GM18508 (cell line): ENCODE results near the gene TMED10.

ENCODE experiments used
- ATAC-seq: cut with Tn5 transposase; IDR thresholded peaks from one replicate; pipeline ENCODE4 v1.9.1; 2021; ENCODE audit warnings: moderate number of reproducible peaks; ENCODE audit not compliant: insufficient read depth, unreplicated experiment

The TMED10 gene

DNA sequence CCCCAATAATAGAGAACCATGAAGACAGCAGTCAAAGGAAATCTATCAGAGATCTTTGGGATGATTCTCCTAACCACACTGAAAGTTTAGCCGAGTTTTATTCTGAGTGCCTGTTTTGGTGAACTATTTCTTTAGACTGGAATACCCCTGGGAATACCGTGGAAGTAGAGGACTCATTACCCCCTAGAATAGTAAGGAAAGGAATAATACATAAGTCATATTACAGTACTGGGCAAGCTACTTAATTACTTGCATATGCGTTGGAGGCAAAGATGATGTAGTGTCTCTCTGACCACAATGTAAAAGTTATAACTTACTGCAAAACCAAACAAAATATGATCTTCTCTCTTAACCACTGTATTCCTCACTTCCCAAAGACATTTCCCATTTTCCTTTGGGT lies 81.5 kb downstream of the TMED10 start:
- ATAC-seq = no peak

DNA sequence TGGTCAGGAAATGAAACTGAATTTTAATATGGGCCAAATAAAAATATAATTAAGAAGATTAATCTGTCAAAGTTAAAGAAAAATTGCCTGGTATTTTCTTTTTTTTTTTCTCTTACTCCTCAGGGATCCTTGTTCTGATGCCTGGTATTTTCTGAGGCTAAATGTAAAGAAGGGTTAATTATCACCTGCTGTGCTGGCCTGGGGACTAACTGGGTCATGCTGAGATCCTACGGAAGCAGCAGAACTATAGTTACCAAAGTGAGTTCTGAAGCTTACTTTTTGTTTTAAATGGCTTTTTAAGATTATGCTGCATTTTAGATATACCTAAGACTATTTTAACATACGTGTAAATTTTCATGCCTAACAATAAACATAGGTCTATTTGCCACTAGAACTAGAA lies 83.7 kb downstream of the TMED10 start:
- ATAC-seq = no peak

DNA sequence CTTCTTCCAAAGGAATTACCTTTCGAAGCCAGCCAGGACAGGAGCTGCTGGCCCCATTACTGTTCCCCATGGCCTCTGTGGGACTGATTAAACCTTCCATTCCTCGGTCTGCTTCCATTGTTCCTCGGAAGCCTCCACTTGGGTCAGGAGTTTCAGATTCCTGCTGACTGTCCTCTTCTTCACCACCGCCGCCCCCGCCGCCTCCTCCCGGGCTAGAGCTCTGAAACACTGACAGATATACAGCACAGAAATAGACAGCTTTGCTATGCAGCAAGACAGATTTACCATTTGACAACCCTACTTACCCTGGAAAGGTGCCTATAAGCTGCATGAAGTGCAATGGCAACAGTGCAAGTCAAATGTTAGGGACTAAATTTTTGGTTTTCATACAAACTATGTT lies 85.2 kb downstream of the TMED10 start:
- ATAC-seq = no peak

DNA sequence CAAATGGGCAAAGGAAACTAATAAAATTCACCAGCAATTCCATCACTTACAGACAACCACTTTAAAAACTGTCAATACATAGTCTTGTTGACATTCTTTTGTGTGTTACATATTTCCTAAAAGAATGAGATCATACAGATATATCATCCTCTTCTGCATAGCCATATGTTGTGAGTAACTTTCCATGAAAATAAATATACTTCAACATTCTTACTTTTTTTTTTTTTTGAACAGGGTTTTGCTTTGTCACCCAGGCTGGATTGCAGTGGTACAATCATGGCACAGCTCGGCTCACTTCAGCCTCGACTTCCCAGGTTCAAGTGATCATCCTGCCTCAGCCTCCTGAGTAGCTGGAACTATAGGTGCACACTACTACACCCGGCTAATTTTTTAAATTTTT lies 86.1 kb downstream of the TMED10 start:
- no peak for ATAC-seq

DNA sequence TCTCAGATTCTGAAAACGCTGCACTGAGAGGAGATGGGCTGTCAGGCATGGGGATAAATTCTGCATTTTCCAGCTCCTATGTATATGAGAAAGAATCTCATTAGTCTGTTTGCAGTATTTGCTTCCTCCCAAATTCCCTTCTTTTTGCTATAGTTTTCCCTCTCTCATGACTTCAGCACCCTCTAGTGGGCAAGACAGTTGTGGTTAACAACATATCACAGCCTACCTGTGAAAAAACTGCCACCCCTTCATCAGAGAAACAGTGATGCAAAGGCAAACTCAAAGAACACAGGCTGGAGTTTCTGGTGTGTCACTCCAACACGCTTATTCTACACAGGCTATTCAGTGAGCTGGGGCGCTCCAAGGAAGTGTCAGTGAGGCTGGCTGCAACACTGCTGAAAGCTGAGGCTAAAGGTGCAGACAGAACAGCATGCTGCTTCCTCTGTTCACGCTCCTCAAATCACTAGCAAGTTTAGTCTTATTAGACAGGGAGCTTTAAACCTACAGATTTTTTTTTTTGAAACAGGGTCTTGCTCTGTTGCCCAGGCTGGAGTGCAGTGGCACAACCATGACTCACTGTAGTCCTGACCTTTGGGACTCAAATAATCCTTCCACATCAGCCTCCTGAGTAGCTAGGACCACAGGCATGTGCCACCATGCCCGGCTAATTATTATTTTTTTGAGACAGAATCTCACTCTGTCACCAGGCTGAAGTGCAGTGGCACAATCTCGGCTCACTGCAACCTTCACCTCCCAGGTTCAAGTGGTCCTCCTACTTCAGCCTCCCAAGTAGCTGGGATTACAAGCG lies 87.6 kb downstream of the TMED10 start:
- ATAC-seq = no peak

DNA sequence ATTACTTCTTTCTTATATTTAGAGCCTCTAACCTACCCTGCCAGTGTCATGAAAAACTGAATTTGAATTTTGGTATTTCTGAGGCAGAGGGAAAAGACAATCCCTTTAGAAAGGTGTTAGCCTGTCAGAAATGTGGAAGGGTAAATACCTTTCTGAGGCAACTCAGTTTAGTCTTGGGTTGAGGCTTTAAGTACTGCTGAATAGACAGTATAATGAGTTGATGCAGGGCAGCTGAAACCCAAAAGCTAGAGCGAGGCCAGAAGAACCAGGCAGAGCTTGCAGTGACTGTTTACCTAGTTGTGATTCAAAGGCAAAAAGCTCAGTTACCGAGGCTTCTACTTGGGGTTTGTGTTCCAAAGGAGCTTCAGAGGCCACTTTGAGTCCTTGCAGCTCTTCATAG lies 88.3 kb downstream of the TMED10 start:
- no peak for ATAC-seq

DNA sequence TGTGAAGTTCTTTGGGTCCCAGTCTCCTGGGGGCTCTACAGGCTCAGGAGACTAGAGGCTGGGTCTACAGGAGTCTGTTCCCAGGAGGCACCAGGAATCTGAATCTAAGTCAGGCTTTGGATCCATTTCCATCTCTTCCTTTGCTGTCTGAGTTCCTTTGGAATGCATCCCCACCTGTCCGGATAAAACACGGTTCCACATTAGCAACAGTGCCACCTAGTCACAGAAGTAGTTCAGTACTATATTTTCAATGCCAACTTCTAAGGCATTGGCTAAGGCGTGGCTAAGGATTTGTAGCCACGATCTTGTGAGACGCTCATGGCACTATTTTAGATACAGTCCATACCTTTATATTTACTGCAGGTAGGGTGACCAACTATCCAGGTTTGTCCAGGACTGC lies 91.9 kb downstream of the TMED10 start:
- ATAC-seq = no peak

DNA sequence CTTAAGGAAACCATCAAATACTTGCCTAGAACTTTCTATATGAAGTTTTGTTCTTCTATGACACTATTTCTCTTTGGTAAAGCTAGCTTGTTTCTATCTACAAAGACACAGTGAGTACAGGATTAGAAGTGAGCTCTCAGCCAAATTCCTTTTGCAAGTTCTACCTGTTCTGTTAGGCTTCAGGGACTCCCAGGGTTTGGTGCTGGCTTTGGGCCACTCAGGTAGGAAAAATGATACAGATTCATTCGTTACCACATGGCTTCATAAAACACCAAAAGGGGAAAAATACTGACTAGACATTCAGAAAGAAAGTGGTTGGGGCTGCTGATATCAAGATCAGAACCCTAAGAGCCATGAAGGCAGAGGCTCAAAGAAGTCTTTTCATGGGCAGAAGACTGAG lies 93.1 kb downstream of the TMED10 start:
- ATAC-seq = no peak

DNA sequence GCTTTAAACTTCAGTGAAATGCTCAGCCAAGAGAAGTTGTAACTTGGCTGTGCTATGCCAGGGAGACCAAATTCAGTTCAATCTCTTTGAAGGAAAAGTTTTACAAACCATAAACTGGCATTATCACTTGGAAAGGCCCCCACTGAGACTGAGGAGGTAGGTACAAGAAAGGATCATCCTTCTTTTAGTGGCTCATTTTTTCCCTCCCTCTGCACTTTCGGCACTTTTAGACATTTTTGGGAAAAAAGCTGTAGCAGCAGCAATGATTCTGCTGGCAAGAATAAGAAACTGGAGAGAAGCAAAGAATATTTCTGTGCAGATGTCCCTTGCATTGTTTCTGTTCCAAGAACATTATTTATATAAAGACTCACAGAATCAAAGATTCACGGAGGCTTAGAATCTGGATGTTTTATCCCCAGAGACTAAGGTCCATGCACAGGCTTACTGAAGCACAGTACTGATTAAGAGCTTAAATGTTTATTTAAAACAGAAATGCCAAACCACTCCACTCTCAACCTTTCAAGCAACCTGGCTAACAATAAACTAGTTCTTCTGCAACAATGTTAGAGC lies 94.7 kb downstream of the TMED10 start:
- ATAC-seq = no peak
